GM18519 (cell line): Measurements from ENCODE around the gene CATSPERD.

Experiments
- ATAC-seq: cut with Tn5 transposase; IDR thresholded peaks from one replicate; pipeline ENCODE4 v1.9.1; 2021; ENCODE audit warnings: mild to moderate bottlenecking, moderate library complexity; ENCODE audit not compliant: unreplicated experiment, low FRiP score

The CATSPERD gene

DNA sequence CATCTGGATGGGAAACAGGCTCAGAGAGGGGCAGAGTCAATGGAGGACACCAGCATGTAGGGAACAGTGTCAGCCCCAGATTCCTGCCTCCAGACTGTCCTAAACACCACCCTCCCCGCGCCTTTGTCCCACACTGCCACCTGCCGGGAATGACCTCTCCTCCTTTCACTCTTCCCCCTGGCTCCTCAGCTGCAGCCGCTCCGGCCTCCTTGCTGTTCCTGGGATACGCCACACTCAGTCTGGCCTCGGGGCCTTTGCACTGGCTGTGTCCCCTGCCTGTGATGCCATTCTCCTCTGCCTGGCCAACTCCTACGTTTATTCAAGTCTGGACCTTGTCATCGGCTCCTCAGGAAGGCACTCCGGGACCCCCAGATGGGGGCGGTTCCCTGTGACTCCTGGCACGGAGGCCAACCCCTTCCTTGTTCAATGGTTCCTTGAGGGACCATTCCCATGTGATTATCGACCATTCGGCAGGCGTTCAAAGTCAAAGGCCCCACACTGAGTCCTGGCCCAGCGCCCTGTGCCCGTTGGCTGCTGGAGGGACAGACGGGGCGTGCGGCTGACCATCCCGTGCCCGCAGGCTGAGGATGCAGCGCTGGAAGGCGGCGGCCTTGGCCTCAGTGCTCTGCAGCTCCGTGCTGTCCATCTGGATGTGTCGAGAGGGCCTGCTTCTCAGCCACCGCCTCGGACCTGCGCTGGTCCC lies 103.3 kb downstream of the CATSPERD start:
- no peak for ATAC-seq

DNA sequence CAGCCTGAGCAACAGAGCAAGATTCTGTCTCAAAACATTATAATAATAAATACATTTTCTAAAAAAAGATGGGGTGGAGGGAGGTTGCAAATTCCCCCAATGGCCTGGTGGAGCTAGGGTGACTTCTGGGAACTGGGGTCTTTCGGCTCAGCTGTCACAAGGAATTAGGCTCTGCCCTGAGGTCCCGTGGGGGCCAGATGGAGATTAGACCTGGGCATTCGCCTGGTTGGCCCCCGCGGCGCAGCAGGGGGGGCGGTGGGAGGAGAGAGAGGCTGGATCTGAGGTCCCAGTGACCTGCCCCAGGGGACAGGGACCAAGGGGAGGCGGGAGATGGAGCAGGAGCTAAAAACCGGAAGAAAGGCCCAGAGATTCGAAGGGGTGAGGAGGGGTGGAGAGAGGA lies 104.3 kb downstream of the CATSPERD start:
- ATAC-seq, result no peak

DNA sequence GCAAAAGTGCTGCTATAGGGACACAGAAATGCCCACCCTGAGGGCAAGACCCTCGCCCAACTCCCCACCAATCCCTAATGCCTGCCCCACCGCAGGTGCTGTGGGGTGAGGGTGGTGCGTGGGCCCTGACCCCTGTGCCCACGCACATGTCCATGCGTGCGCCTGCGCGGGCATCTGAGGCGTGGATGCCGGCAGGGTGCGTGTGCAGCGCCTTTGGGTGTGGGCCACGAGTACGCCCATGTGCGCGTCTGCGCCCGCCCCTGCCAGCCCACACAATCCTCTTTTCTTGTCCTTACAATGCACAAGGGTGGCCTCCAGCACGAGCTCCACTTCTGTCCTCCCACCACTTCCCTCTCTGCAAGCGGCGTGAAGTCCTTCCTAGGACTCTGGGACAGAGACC lies 104.7 kb downstream of the CATSPERD start:
- ATAC-seq, result no peak

DNA sequence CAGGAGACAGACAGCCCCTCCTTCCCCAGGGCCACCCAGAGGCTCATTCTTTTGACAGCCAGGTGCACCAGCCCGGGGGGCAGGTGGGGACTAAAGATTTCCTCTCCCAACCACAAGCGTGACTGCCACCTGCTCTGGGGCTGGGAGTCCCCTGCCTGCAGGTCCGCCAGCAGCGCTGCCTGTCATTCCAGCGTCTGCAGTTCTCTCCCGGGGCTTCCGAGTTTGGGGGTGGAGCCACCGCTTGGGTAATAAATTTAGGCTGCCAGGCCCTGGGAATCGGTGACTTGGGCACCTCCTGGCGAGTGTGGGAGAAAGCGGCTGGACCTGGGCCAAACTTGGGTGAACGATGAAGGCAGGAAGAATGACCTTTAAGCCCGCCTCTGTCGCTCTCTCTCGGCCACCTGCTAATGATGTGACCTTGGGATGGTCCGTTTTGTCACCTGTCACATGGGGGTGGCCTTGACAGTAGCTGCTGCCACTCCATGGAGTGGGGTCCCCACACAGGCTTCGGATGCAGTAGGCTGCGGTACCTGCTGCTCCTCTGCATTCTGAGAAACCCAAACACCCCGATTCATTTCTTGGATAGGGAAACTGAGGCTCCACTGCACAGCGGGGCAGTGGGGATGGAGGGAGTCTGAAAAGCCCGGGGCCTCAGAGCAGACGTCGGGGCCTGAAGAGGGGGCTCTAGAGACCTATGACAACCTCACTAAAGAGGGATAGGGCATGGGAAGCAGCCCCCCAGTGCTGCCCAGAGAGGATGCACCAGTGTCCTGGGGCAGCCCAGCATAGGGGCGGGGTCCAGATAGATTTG lies 106.3 kb downstream of the CATSPERD start:
- ATAC-seq, result no peak

GRCh38 chr19:5827342-5827890 lies 107.0 kb downstream of the CATSPERD start:
- ATAC-seq, result no peak

GRCh38 chr19:5827891-5828660 lies 107.6 kb downstream of the CATSPERD start:
- ATAC-seq, result peak; percentile 55
